ENCODE measurements around the gene TMPRSS9.

The TMPRSS9 gene

DNA sequence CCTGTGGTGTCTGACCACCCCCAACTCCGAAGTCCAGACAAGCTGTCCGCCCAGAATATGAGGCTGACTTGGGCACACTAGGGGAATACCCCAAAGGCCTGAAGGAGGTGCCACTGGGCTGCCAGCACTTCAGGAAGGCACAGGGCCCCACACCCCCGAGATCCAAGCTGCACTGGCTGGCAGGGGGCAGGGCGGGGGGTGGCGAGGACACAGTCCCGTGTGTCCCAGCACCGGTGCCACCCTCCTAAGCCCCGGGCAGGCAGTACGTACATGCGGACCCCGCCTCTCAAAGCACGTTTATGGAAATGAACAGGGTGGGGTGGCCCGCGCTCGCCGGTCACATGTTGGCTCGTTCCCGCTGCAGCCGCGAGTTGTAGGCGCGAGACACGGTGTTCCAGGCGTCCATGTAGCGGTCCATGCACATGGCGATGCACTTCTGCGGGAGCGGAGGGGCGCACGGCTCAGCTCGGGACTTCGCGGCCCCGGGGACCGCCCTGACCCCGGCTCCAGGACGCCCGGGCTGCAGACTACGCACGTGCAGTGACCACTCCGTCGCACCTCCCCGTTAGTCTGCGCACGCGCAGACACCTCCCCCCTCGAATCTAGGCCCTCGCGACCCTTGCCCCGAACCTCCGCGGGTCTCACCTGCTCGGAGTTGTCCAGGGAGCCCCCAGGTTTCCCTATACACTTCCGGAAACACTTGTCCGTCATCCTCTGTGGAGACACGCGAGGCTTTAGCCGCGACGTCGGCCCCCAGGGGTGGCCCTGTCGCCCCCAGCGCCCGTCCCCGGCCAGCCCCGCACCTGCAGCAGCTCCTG lies 66.8 kb downstream of the TMPRSS9 start:
- TF ChIP-seq ZBTB7A (IDR thresholded peaks at IDR 0.05; ENCODE audit: low read depth): peak; percentile 96
- no peak for TF ChIP-seq FOXM1 (IDR thresholded peaks at IDR 0.05; ENCODE audit: borderline replicate concordance, low read depth)
- TF ChIP-seq RAD21 (IDR thresholded peaks at IDR 0.05; ENCODE audit: low read depth): no peak
- TF ChIP-seq, protein P1, sequence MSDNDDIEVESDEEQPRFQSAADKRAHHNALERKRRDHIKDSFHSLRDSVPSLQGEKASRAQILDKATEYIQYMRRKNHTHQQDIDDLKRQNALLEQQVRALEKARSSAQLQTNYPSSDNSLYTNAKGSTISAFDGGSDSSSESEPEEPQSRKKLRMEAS (IDR thresholded peaks at IDR 0.05): peak; percentile 82
- TF ChIP-seq TEAD4 (IDR thresholded peaks at IDR 0.05): no peak
- TF ChIP-seq EP300 (IDR thresholded peaks at IDR 0.05; ENCODE audit: borderline replicate concordance): no peak
- TF ChIP-seq, protein P2, sequence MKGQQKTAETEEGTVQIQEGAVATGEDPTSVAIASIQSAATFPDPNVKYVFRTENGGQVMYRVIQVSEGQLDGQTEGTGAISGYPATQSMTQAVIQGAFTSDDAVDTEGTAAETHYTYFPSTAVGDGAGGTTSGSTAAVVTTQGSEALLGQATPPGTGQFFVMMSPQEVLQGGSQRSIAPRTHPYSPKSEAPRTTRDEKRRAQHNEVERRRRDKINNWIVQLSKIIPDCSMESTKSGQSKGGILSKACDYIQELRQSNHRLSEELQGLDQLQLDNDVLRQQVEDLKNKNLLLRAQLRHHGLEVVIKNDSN (IDR thresholded peaks at IDR 0.05): peak; percentile 78
- TF ChIP-seq EGR1 (IDR thresholded peaks at IDR 0.05): no peak
- no peak for TF ChIP-seq CEBPB (IDR thresholded peaks at IDR 0.05)
- TF ChIP-seq CREB1 (IDR thresholded peaks at IDR 0.05; ENCODE audit: low read depth): no peak
- no peak for TF ChIP-seq YY1 (IDR thresholded peaks at IDR 0.05; ENCODE audit: low read depth)
- TF ChIP-seq, protein P3, sequence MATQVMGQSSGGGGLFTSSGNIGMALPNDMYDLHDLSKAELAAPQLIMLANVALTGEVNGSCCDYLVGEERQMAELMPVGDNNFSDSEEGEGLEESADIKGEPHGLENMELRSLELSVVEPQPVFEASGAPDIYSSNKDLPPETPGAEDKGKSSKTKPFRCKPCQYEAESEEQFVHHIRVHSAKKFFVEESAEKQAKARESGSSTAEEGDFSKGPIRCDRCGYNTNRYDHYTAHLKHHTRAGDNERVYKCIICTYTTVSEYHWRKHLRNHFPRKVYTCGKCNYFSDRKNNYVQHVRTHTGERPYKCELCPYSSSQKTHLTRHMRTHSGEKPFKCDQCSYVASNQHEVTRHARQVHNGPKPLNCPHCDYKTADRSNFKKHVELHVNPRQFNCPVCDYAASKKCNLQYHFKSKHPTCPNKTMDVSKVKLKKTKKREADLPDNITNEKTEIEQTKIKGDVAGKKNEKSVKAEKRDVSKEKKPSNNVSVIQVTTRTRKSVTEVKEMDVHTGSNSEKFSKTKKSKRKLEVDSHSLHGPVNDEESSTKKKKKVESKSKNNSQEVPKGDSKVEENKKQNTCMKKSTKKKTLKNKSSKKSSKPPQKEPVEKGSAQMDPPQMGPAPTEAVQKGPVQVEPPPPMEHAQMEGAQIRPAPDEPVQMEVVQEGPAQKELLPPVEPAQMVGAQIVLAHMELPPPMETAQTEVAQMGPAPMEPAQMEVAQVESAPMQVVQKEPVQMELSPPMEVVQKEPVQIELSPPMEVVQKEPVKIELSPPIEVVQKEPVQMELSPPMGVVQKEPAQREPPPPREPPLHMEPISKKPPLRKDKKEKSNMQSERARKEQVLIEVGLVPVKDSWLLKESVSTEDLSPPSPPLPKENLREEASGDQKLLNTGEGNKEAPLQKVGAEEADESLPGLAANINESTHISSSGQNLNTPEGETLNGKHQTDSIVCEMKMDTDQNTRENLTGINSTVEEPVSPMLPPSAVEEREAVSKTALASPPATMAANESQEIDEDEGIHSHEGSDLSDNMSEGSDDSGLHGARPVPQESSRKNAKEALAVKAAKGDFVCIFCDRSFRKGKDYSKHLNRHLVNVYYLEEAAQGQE (IDR thresholded peaks at IDR 0.05; ENCODE audit: low read depth): no peak
- TF ChIP-seq NFIC (IDR thresholded peaks at IDR 0.05): no peak
- TF ChIP-seq TCF12 (IDR thresholded peaks at IDR 0.05; ENCODE audit: low read depth): no peak
- no peak for TF ChIP-seq TAF1 (IDR thresholded peaks at IDR 0.05; ENCODE audit: low read depth)

DNA sequence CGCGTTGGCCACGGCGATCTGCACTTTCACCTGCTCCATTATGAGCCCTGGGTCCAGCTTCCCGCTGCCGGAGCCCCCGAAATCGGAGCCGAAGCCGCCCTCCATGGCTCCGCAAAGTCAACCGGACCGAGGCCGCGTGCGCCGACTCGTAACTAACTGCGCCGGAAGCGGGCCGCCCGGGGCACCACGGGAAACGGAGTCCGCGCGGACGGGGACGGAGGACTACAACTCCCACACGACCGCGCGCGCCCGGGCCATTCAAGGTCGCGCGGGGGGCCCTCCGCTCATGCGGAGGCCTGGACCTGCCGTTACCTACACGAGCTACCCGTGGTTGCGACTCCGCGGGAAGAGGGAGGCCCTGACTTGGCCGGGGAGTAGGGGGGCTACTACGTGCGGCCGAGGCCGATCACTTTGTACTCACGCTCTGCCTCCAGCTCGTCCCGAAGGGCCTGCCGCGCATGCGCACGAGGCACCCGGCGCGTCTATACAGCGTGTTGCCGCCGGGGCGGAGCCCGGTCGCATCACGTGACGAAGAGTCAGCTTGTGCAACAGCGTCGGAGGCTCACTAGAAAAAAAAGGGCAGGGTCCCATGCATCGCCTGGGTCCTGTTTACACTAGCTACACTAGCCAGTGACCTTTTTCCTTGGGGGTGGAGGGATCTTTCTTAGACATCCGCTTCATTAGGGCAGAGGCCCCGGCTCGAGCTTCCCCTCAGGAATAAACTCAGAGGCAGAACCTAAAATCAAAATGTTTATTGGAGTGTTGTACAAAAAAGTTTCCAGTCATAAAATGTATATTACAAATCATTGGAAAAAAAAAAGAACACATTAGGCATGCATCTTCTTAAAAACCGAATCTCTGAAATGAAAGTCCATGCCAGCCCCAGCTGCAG lies 67.6 kb downstream of the TMPRSS9 start, which contains the start of gene TIMM13:
TIMM13 (minus strand) TSS at position 158 of the 892 bp plus-strand sequence; CDS start at position 105, 53 bp downstream.
- TF ChIP-seq CREB1 (IDR thresholded peaks at IDR 0.05; ENCODE audit: low read depth) (peak; percentile 93), EP300 (IDR thresholded peaks at IDR 0.05; ENCODE audit: borderline replicate concordance) (0 out of 2 replicates have a peak, but pooled peaks have one; percentile 7), NFIC (IDR thresholded peaks at IDR 0.05) (no peak), RAD21 (IDR thresholded peaks at IDR 0.05; ENCODE audit: low read depth) (no peak), ZBTB7A (IDR thresholded peaks at IDR 0.05; ENCODE audit: low read depth) (no peak), TCF12 (IDR thresholded peaks at IDR 0.05; ENCODE audit: low read depth) (peak; percentile 56; the same call in 1 of the 2 replicates), TEAD4 (IDR thresholded peaks at IDR 0.05) (no peak), FOXM1 (IDR thresholded peaks at IDR 0.05; ENCODE audit: borderline replicate concordance, low read depth) (no peak), YY1 (IDR thresholded peaks at IDR 0.05; ENCODE audit: low read depth) (peak; percentile 70; the same call in 1 of the 2 replicates), TAF1 (IDR thresholded peaks at IDR 0.05; ENCODE audit: low read depth) (peak; percentile 71), EGR1 (IDR thresholded peaks at IDR 0.05) (no peak), CEBPB (IDR thresholded peaks at IDR 0.05) (peak; percentile 95)
- TF ChIP-seq, protein P1 (IDR thresholded peaks at IDR 0.05): peak; percentile 84
- TF ChIP-seq, protein P2 (IDR thresholded peaks at IDR 0.05): peak; percentile 99
- TF ChIP-seq, protein P3 (IDR thresholded peaks at IDR 0.05; ENCODE audit: low read depth): no peak

DNA sequence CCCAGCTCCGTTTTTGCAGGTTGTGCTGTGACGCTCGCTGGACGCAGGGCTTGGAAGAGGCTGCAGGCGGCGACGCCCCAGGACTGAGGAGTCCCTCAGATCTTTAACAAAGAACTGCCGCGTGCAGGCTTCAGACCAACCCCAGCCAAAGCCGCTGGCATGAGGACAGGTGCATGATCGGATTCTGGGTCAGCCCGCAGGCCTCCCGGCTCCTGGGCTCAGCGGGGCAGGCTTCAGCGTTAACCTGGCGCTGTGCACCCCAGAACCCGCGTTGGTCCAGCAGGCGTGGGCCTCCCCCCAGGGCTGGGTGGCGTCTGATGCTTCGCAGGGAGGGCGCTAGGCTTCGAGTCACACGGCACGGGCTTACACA lies 68.2 kb downstream of the TMPRSS9 start:
- TF ChIP-seq NFIC (IDR thresholded peaks at IDR 0.05) (no peak), YY1 (IDR thresholded peaks at IDR 0.05; ENCODE audit: low read depth) (no peak), CEBPB (IDR thresholded peaks at IDR 0.05) (no peak)

DNA sequence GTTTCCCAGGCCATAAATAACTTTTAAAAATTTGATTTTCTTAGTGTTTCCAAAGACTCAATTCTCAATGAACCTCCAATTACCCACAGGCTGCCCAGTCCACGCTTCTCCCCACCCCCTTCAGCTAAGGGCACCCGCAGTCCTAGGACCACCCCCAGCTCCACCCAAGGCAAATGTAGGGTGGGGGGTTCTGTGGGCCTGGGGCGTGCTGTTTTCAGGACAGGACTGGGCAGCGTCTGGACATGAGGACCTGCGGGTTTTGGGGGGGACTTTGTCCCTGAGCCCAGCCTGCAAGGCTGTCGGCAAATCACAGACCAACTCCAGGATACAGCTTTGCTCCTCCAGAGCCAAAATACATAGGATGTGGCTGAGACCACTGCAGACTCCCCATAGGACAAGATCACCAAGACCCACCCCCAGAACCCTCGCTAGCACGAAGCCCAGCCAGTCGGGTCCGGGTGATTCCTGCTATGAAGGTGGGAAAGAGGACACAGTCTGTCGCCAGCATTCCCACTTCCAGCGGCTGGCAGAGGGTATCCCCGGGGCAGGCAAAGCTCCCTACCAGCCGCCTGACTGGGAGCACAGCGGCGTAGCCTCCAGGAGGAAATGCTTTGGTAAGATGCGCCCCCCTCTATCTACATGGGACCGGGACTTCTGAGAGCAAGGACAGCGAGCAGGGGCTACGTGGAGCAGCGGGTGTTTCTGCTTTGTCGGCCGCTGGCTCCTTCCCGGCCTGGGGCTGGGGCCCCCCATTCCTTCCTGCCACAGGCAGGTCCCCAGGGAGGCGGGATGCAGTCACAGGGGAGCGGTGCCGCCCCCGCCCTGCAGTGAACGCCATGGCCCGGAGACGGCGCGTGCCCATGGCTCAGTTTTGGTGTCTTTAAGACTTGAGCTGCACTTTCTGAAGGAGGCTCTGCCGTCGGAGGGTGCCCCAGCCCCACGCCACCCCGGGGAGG lies 69.0 kb downstream of the TMPRSS9 start:
- TF ChIP-seq CREB1 (IDR thresholded peaks at IDR 0.05; ENCODE audit: low read depth): no peak
- TF ChIP-seq, protein P3 (IDR thresholded peaks at IDR 0.05; ENCODE audit: low read depth): no peak
- TF ChIP-seq NFIC (IDR thresholded peaks at IDR 0.05): no peak
- TF ChIP-seq TAF1 (IDR thresholded peaks at IDR 0.05; ENCODE audit: low read depth): no peak
- TF ChIP-seq FOXM1 (IDR thresholded peaks at IDR 0.05; ENCODE audit: borderline replicate concordance, low read depth): no peak
- no peak for TF ChIP-seq EGR1 (IDR thresholded peaks at IDR 0.05)
- no peak for TF ChIP-seq TEAD4 (IDR thresholded peaks at IDR 0.05)
- TF ChIP-seq, protein P2 (IDR thresholded peaks at IDR 0.05): no peak
- TF ChIP-seq YY1 (IDR thresholded peaks at IDR 0.05; ENCODE audit: low read depth): no peak
- no peak for TF ChIP-seq RAD21 (IDR thresholded peaks at IDR 0.05; ENCODE audit: low read depth)
- no peak for TF ChIP-seq ZBTB7A (IDR thresholded peaks at IDR 0.05; ENCODE audit: low read depth)
- TF ChIP-seq, protein P1 (IDR thresholded peaks at IDR 0.05): no peak
- no peak for TF ChIP-seq CEBPB (IDR thresholded peaks at IDR 0.05)
- no peak for TF ChIP-seq TCF12 (IDR thresholded peaks at IDR 0.05; ENCODE audit: low read depth)
- TF ChIP-seq EP300 (IDR thresholded peaks at IDR 0.05; ENCODE audit: borderline replicate concordance): no peak

Data from Ishikawa (cell line).